Measurements from ENCODE around the gene SNTA1.
"Not testable (repeated sequence)": the region's sequence is repeated elsewhere in the genome, so short reads cannot be mapped to it uniquely, and the experiment has no call there.

SNTA1 gene

GRCh38 chr20:33442136-33443005, 1.2 kb downstream of the SNTA1 start:
- peak overlapping the region; percentile 44 for H3K4me3 ChIP-seq (ENCODE audit: extremely low read depth, insufficient read depth, low read length, poor library complexity, severe bottlenecking)
- no peaks in the 10 kb centered on the region for H3K9me3 ChIP-seq (ENCODE audit: control insufficient read depth, low read length)
- WGBS, 2 experiments (ENCODE audit: insufficient coverage in 2 of 2): 86 to 89% methylated on average over 8 to 9 of the region's 9 CpGs
- no peaks in the 10 kb centered on the region for H3K36me3 ChIP-seq (ENCODE audit: control insufficient read depth, insufficient read depth, low read length)
- H3K27ac ChIP-seq (ENCODE audit: low read depth, low read length, severe bottlenecking): no peak overlapping the region
- H3K4me1 ChIP-seq (ENCODE audit: control insufficient read depth, insufficient read depth, low read length, poor library complexity, severe bottlenecking): peaks cover 6% of the 10 kb centered on the region

DNA sequence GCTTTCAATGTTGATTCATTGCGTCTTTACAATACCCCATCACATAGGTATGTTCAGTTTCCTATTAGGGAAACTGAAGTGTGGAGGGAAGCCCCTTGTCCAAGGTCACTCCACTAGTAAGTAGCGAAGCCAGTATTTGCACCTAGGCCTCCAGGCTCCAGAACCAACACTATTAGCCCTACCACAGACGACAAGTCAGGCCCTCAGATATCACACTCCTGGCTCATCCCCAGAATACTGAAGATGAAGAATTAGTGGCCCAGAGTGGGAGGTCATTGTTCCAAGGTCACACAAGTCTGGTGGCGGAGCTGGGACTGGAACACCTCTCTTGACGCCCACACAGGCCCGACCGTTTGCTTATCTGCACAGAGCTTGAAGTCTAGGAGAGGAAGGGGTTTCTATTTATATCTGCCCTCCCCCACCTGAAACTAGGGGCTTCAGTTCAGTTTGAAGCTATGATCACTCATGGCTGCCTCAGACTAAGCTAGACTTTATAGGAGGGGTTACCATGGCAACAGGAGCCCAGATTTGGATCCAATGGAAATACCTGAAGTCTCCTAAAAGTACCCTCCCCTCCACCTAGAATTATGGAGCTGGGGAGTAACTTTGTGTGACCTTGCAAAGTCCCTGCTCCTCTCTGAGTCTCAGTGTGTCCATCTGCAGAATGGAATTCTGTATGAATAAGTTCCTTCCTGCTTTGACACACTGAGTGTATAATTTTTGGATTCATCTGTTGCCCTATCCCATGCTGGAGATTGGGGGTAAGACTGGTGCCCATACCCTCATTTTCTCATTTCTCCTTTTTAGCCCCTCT, 2.2 kb downstream of the SNTA1 start:
- Histone ChIP-seq H3K4me1 (ENCODE audit: control insufficient read depth, insufficient read depth, low read length, poor library complexity, severe bottlenecking) (peaks cover 6% of the 10 kb centered on the region), H3K9me3 (ENCODE audit: control insufficient read depth, low read length) (no peaks in the 10 kb centered on the region), H3K4me3 (ENCODE audit: extremely low read depth, insufficient read depth, low read length, poor library complexity, severe bottlenecking) (no peak overlapping the region), H3K27ac (ENCODE audit: low read depth, low read length, severe bottlenecking) (no peak overlapping the region), H3K36me3 (ENCODE audit: control insufficient read depth, insufficient read depth, low read length) (no peaks in the 10 kb centered on the region)
- WGBS, 2 experiments (ENCODE audit: insufficient coverage in 2 of 2): 83% methylated on average over 1 of the region's 7 CpGs; no CpG with 5 or more reads in 1 of the 2 experiments

DNA sequence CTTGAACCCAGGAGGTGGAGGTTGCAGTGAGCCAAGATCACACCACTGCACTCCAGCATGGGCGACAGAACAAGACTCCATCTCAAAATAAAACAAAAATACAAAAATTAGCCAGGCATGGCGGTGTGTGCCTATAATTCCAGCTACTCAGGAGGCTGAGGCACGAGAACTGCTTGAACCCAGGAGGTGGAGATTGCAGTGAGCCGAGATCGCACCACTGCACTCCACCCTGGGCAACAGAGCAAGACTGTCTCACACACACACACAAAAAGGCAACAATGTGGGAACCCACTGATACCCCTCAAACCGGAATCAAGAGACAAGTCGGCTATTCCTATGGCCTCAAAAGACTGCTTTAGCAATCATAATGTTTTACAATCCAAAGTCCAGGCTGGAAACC, 3.0 kb downstream of the SNTA1 start:
- H3K4me3 ChIP-seq (ENCODE audit: extremely low read depth, insufficient read depth, low read length, poor library complexity, severe bottlenecking); H3K36me3 ChIP-seq (ENCODE audit: control insufficient read depth, insufficient read depth, low read length); H3K4me1 ChIP-seq (ENCODE audit: control insufficient read depth, insufficient read depth, low read length, poor library complexity, severe bottlenecking); H3K9me3 ChIP-seq (ENCODE audit: control insufficient read depth, low read length); H3K27ac ChIP-seq (ENCODE audit: low read depth, low read length, severe bottlenecking): not testable (repeated sequence)
- 97% methylated on average over 6 to 7 of the region's 7 CpGs for WGBS, 2 experiments (ENCODE audit: insufficient coverage in 2 of 2)

DNA sequence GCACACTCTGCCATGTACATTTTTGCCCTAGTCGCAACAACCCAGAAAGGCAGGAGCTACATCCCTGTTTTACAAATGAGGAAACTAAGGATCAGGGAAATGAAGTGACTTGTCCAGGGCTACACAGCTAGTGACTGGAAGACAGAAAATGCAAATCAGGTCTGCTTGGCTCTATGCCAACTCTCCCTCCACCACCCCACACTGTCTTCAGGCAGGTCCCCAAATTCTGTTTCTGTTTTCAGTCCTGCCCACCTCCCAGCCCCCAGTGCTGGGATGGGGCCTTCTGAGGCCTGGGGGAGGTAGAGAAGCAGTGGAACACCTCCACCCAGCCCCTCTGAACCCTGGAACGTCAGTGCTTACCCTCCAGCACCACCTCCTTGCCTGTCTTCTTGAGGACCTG, 5.1 kb downstream of the SNTA1 start:
- H3K4me1 ChIP-seq (ENCODE audit: control insufficient read depth, insufficient read depth, low read length, poor library complexity, severe bottlenecking): no peaks in the 10 kb centered on the region
- H3K36me3 ChIP-seq (ENCODE audit: control insufficient read depth, insufficient read depth, low read length): no peaks in the 10 kb centered on the region
- no peaks in the 10 kb centered on the region for H3K9me3 ChIP-seq (ENCODE audit: control insufficient read depth, low read length)
- 100% methylated on average over 2 of the region's 2 CpGs; no CpG with 5 or more reads in 1 of the 2 experiments for WGBS, 2 experiments (ENCODE audit: insufficient coverage in 2 of 2)
- H3K4me3 ChIP-seq (ENCODE audit: extremely low read depth, insufficient read depth, low read length, poor library complexity, severe bottlenecking): no peak overlapping the region
- H3K27ac ChIP-seq (ENCODE audit: low read depth, low read length, severe bottlenecking): no peak overlapping the region

DNA sequence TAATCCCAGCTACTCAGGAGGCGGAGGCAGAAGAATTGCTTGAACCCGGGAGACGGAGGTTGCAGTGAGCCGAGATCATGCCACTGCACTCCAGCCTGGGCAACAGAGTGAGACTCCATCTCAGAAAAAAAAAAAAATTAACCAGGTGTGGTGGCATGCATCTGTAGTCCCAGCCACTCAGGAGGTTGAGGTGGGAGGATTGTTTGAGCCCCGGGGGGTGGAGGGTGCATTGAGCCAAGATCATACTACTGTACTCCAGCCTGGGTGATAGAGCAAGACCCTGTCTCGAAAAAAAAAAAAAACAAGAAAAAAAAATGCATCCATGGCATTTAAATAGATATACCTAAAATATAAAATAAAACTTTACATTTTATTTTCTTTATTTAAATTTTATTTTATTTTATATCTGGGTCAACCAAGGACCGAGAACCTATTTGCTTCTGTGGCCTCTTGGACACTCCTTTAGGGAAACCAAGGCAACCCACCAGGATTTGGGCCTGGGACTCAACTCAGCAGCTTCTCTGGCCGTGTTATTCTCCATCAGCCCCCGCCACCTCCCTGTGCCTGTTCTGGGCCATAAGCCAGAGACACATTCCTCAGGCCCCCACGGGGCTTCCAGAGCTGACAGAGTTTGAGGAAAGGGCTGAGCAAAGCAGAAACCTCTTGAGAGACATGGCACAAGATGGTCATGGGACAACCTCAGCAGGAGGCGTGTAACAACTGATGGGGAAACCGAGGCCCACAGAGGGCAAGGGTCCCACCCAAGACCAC, 6.2 kb downstream of the SNTA1 start:
- H3K4me1 ChIP-seq (ENCODE audit: control insufficient read depth, insufficient read depth, low read length, poor library complexity, severe bottlenecking): no peaks in the 10 kb centered on the region
- no peak overlapping the region for H3K27ac ChIP-seq (ENCODE audit: low read depth, low read length, severe bottlenecking)
- H3K36me3 ChIP-seq (ENCODE audit: control insufficient read depth, insufficient read depth, low read length): no peaks in the 10 kb centered on the region
- 90 to 96% methylated on average over 5 to 8 of the region's 12 CpGs for WGBS, 2 experiments (ENCODE audit: insufficient coverage in 2 of 2)
- H3K4me3 ChIP-seq (ENCODE audit: extremely low read depth, insufficient read depth, low read length, poor library complexity, severe bottlenecking): no peak overlapping the region
- H3K9me3 ChIP-seq (ENCODE audit: control insufficient read depth, low read length): no peaks in the 10 kb centered on the region

DNA sequence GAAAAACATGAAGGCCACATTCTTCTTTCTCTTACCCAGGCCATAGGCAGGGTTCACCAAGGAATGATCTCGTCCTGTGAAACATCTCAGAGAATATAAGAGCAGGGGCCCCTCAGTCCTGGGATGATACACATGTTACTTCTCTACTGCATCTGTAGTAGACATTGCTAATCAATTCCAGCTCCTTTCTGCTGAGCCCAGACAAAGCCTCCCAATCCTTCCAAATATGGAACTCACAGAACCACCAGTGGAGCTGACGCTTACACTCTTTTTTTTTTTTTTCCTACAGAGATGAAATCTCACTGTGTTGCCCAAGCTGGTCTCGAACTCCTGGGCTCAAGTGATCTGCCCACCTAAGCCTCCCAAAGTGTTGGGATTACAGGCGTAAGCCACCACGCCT, 9.1 kb downstream of the SNTA1 start:
- H3K27ac ChIP-seq (ENCODE audit: low read depth, low read length, severe bottlenecking): no peak overlapping the region
- WGBS, 2 experiments (ENCODE audit: insufficient coverage in 2 of 2): 87 to 91% methylated on average over 5 of the region's 5 CpGs
- no peaks in the 10 kb centered on the region for H3K4me1 ChIP-seq (ENCODE audit: control insufficient read depth, insufficient read depth, low read length, poor library complexity, severe bottlenecking)

GRCh38 chr20:33433465-33434234, 9.9 kb downstream of the SNTA1 start:
- Histone ChIP-seq H3K36me3 (ENCODE audit: control insufficient read depth, insufficient read depth, low read length) (no peaks in the 10 kb centered on the region), H3K27ac (ENCODE audit: low read depth, low read length, severe bottlenecking) (no peak overlapping the region), H3K9me3 (ENCODE audit: control insufficient read depth, low read length) (no peaks in the 10 kb centered on the region), H3K4me1 (ENCODE audit: control insufficient read depth, insufficient read depth, low read length, poor library complexity, severe bottlenecking) (no peaks in the 10 kb centered on the region), H3K4me3 (ENCODE audit: extremely low read depth, insufficient read depth, low read length, poor library complexity, severe bottlenecking) (no peak overlapping the region)
- 83 to 98% methylated on average over 5 of the region's 8 CpGs for WGBS, 2 experiments (ENCODE audit: insufficient coverage in 2 of 2)

More for the DNA sequence above, 9.1 kb downstream of the SNTA1 start:
- H3K4me3 ChIP-seq (ENCODE audit: extremely low read depth, insufficient read depth, low read length, poor library complexity, severe bottlenecking): no peak overlapping the region
- no peaks in the 10 kb centered on the region for H3K36me3 ChIP-seq (ENCODE audit: control insufficient read depth, insufficient read depth, low read length)
- no peaks in the 10 kb centered on the region for H3K9me3 ChIP-seq (ENCODE audit: control insufficient read depth, low read length)

DNA sequence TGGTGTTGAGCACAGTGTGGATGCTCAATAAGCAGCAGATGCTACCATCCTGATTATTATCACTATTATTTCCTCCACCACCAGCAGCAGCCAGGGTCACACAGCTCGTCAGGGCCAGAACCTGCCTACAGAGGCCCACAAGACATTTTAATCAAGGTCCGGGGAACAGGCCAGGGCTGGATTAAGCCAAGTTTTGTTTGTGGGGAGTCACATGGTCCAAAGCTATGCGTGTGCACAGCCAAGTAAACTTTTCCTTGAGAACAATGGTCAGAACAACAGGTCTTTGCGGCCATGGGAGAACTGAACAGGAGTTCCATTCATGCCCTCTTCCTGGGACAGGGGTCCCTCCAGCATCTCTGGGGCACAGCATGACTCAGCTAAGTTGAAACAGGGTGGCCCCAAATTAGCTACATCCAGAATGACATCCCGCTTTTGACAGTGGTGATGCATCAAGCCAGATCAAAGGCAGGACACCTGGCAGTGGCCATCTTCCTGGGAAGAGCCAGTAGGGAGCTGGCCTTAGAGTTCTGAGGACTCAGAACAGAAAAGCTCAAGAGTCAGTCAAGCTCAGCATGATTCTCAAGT, 11.7 kb downstream of the SNTA1 start:
- Histone ChIP-seq H3K9me3 (ENCODE audit: control insufficient read depth, low read length) (no peaks in the 10 kb centered on the region), H3K36me3 (ENCODE audit: control insufficient read depth, insufficient read depth, low read length) (no peaks in the 10 kb centered on the region), H3K4me3 (ENCODE audit: extremely low read depth, insufficient read depth, low read length, poor library complexity, severe bottlenecking) (no peak overlapping the region), H3K4me1 (ENCODE audit: control insufficient read depth, insufficient read depth, low read length, poor library complexity, severe bottlenecking) (no peaks in the 10 kb centered on the region), H3K27ac (ENCODE audit: low read depth, low read length, severe bottlenecking) (no peak overlapping the region)
- WGBS, 2 experiments (ENCODE audit: insufficient coverage in 2 of 2): 91 to 98% methylated on average over 4 to 5 of the region's 5 CpGs

GRCh38 chr20:33423875-33424274, 19.7 kb downstream of the SNTA1 start:
- not testable (repeated sequence) for H3K4me3 ChIP-seq (ENCODE audit: extremely low read depth, insufficient read depth, low read length, poor library complexity, severe bottlenecking); H3K27ac ChIP-seq (ENCODE audit: low read depth, low read length, severe bottlenecking)

More at GRCh38 chr20:33423875-33424274, 19.7 kb downstream of the SNTA1 start:
- peaks cover 11% of the 10 kb centered on the region for H3K4me1 ChIP-seq (ENCODE audit: control insufficient read depth, insufficient read depth, low read length, poor library complexity, severe bottlenecking)
- 88 to 99% methylated on average over 6 to 8 of the region's 11 CpGs for WGBS, 2 experiments (ENCODE audit: insufficient coverage in 2 of 2)
- H3K36me3 ChIP-seq (ENCODE audit: control insufficient read depth, insufficient read depth, low read length); H3K9me3 ChIP-seq (ENCODE audit: control insufficient read depth, low read length): not testable (repeated sequence)

Data from mesodermal cell (in vitro differentiated cells).